Glutamatergic neuron (in vitro differentiated cells): ENCODE measurements around the gene PPFIA2. TPM values are rescaled to one million over a fixed set of nuclear protein-coding genes. Genes with fewer than 3 reads are reported as not detected.
A peak's percentile ranks its signal among the peaks of the same experiment; 100 is the strongest.

Source experiments
- DNase-seq: peaks from one replicate; pipeline ENCODE4 v3.0.0; 2022
- H3K27ac Mint-ChIP-seq: one replicate; pipeline ENCODE4 v1.8.0; 2020; ENCODE audit warnings: mild to moderate bottlenecking, mixed read lengths, inconsistent platforms; ENCODE audit not compliant: unreplicated experiment
- H3K27me3 Mint-ChIP-seq: one replicate; pipeline ENCODE4 v1.8.0; 2020; ENCODE audit warnings: mild to moderate bottlenecking, moderate library complexity, mixed read lengths, inconsistent platforms; ENCODE audit not compliant: unreplicated experiment
- H3K36me3 Mint-ChIP-seq: one replicate; pipeline ENCODE4 v1.8.0; 2020; ENCODE audit warnings: mild to moderate bottlenecking, mixed read lengths, inconsistent platforms; ENCODE audit not compliant: unreplicated experiment
- H3K4me1 Mint-ChIP-seq: one replicate; pipeline ENCODE4 v1.8.0; 2020; ENCODE audit warnings: mild to moderate bottlenecking, low read depth, mixed read lengths, inconsistent platforms; ENCODE audit not compliant: unreplicated experiment
- H3K4me3 Mint-ChIP-seq: one replicate; pipeline ENCODE4 v1.8.0; 2020; ENCODE audit warnings: mild to moderate bottlenecking, mixed read lengths, inconsistent platforms; ENCODE audit not compliant: unreplicated experiment
- H3K9me3 Mint-ChIP-seq: one replicate; pipeline ENCODE4 v1.8.0; 2020; ENCODE audit warnings: mild to moderate bottlenecking, moderate library complexity, mixed read lengths, inconsistent platforms; ENCODE audit not compliant: unreplicated experiment
- total RNA-seq: library from RNA; stranded (reverse); fragmentation: NEBNext Ultra II Directional; extraction: Animal tissue kit (Norgen Biotek cat#: 25700); gene quantifications from one replicate; pipeline ENCODE4 v1.2.1, GENCODE V29; 2021; ENCODE audit not compliant: unreplicated experiment
- TF ChIP-seq, protein P1 (sequence below): fragments of 200-600 bp; sonication (generic); IDR thresholded peaks from one replicate; pipeline ENCODE4 v1.5.0; 2021; ENCODE audit not compliant: partially characterized antibody, unreplicated experiment

The PPFIA2 gene
- total RNA-seq, 1 donor from 2014 or later, result 31.1 TPM

DNA sequence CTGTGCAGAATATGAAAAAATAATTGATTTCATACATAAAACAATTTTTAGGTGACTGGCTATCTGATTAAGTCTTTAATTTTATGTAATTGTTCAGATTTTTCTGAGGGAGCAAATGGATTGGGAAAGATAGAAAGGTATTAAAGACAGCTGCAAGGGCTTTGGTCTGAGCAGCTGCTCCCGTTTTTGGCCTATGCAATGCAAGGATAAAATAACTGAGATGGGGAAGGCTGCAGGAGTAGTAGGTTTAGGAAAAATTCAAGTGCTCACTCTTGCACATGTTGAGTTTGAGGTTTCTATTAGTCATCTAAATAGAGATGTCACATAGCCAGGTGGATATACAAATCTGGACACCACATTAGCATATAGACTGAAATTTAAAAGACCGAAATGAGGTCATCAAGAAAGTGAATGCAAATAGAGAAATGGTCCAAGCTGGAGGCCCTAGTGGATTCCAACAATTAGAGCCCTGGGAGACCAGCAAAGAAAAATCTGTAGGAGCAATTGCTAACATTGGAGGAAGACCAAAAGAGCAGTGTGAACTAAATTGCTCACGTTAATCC is 144.0 kb downstream of the PPFIA2 start:
- H3K36me3 Mint-ChIP-seq, result no peaks in the 10 kb centered on the region
- TF ChIP-seq, protein P1, sequence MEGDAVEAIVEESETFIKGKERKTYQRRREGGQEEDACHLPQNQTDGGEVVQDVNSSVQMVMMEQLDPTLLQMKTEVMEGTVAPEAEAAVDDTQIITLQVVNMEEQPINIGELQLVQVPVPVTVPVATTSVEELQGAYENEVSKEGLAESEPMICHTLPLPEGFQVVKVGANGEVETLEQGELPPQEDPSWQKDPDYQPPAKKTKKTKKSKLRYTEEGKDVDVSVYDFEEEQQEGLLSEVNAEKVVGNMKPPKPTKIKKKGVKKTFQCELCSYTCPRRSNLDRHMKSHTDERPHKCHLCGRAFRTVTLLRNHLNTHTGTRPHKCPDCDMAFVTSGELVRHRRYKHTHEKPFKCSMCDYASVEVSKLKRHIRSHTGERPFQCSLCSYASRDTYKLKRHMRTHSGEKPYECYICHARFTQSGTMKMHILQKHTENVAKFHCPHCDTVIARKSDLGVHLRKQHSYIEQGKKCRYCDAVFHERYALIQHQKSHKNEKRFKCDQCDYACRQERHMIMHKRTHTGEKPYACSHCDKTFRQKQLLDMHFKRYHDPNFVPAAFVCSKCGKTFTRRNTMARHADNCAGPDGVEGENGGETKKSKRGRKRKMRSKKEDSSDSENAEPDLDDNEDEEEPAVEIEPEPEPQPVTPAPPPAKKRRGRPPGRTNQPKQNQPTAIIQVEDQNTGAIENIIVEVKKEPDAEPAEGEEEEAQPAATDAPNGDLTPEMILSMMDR, result no peak
- no peak overlapping the region for H3K27ac Mint-ChIP-seq
- H3K4me1 Mint-ChIP-seq, result peaks cover 22% of the 10 kb centered on the region
- peaks cover 7% of the 10 kb centered on the region for H3K9me3 Mint-ChIP-seq
- no peak overlapping the region for H3K4me3 Mint-ChIP-seq
- peaks cover 2% of the 10 kb centered on the region for H3K27me3 Mint-ChIP-seq
- DNase-seq, result no peak

DNA sequence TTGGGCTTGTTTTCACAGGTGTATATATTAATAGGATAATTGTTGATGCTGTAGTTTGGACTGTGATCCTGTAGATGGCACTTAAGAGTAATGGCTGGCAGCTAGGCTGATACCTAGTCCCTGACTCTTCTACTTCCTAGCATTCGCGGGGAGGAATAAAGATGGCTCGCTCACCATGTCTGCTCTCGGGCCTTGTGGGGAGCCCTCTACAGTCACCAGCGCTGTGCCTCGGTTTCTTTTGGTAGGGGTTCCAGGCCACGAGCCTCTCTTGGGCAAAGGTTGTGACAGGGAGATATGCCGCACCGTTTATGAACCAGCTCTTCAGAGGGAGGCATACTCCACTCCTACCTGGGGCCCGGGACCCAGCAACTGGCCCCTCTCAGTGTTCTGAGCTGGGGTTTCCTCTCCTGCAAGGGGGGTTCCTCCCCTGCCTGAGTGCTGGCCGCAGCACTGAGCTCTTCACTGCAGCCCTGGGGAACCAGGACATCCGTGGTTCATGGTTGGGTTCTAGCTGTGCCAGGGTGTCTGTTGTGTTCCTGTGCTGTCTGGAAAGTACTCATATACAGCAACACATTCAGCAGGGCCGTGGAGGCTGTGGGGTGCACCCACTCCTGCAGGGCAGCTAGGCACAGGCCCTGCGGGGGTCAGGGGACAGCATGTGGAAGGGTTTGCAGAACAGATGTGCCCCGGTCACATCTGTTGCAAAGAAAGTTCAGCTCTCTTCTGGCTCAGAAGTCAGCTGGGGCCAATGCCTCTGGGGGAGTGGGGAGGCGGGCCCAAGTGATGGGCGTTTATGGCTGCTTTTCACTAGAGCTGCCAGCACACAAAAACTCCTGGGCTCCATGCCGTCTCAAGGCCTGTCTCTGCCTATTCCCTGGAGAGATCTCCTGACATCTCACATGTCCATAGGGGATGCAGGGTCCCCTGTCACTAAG is 147.9 kb downstream of the PPFIA2 start:
- DNase-seq, result no peak
- peaks cover 13% of the 10 kb centered on the region for H3K4me1 Mint-ChIP-seq
- H3K27me3 Mint-ChIP-seq, result no peaks in the 10 kb centered on the region
- no peaks in the 10 kb centered on the region for H3K36me3 Mint-ChIP-seq
- H3K9me3 Mint-ChIP-seq, result peaks cover 6% of the 10 kb centered on the region
- H3K27ac Mint-ChIP-seq, result no peak overlapping the region
- TF ChIP-seq, protein P1, result peak; percentile 23
- no peak overlapping the region for H3K4me3 Mint-ChIP-seq

DNA sequence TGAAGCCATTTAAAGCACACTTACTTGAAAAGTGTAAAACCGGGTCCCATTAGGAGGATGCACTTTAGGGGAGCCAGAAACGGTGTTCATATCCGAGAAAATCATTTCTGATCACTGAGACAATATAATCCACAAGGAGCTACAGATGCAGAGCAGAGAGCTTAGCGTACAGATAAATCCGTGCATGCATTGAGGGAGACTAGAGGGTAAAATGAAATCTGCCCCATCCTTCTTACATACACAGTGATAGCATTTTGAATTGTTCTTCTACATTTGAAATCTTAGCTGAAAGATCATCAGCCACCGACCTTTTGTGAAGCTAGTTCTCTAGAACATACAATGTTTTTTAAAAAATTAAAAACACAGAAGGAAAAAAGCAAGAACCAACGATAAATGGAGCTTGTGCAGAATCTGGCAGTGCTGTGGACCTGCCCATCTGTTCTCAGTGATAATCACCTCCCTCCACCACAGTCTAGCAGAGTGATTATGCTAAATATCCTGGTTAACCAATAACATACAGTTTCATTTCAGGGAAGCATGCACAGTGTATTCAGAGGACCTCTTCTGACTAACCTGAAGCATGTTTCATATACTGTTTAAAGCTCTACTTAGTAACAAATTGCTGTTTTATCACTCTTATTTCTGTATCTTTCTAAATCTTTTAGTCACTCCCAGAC is 161.1 kb downstream of the PPFIA2 start:
- Mint-ChIP-seq H3K9me3 (no peaks in the 10 kb centered on the region), H3K4me1 (peaks cover 14% of the 10 kb centered on the region), H3K4me3 (peak overlapping the region; percentile 63), H3K27me3 (no peaks in the 10 kb centered on the region), H3K36me3 (no peaks in the 10 kb centered on the region), H3K27ac (peak overlapping the region; percentile 89)
- TF ChIP-seq, protein P1, result no peak
- DNase-seq, result no peak

DNA sequence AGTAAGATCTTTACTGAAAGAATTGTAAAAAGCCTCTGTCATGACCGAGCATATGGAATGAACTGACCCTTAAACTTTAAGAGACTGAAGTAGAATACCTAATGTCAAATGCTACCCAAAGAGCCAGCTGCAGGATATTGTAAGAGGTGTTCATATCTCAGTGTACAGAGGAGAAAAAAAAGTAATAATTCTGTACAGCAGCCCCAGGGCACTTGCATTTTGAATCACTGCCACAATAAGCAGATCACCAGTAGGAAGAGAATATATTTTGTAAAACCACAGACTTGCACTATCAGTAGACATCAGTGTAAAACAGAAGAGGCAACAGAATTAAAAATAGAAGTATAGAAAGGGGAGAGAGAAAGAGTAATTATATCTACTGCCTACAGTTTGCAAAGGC is 162.6 kb downstream of the PPFIA2 start:
- DNase-seq, result no peak
- Mint-ChIP-seq H3K27me3 (peaks cover 2% of the 10 kb centered on the region), H3K4me1 (peaks cover 14% of the 10 kb centered on the region), H3K27ac (peak overlapping the region; percentile 62), H3K36me3 (no peaks in the 10 kb centered on the region), H3K9me3 (peaks cover 2% of the 10 kb centered on the region), H3K4me3 (peak overlapping the region; percentile 76)
- TF ChIP-seq, protein P1, result no peak
